Colonic mucosa (tissue), 4 donors: ENCODE data around the gene ABCA2. TPM values are rescaled to one million over a fixed set of nuclear protein-coding genes. Genes with fewer than 3 reads are reported as not detected.
"Not testable (repeated sequence)": the region's sequence is repeated elsewhere in the genome, so short reads cannot be mapped to it uniquely, and the experiment has no call there.

Experiments used
- DNase-seq: peaks from one replicate; pipeline ENCODE4 v3.0.0-alpha.2; 2020
- H3K27ac ChIP-seq: fragments of 200-600 bp; one replicate; pipeline ENCODE4 v1.8.0; 2021
- H3K27me3 ChIP-seq: fragments of 200-600 bp; one replicate; pipeline ENCODE4 v1.8.0; 2021
- H3K36me3 ChIP-seq: fragments of 200-600 bp; one replicate; pipeline ENCODE4 v1.8.0; 2021
- H3K4me1 ChIP-seq: fragments of 200-600 bp; one replicate; pipeline ENCODE4 v1.8.0; 2021; ENCODE audit warnings: mild to moderate bottlenecking
- H3K4me3 ChIP-seq: fragments of 200-600 bp; one replicate; pipeline ENCODE4 v1.8.0; 2021
- H3K9ac ChIP-seq, 2 donors: one replicate each; pipeline ENCODE4 v1.7.0; 2013; ENCODE audit warnings: control low read depth in 2 of 2, low read depth in 2 of 2, low read length in 2 of 2
- H3K9me3 ChIP-seq: fragments of 200-600 bp; one replicate; pipeline ENCODE4 v1.8.0; 2021
- intact Hi-C: fragments of 100-400 bp; cut with DNase I; formaldehyde crosslinking; loops from one replicate; pipeline ENCODE4 v1.14.1; 2022
- total RNA-seq, 2 donors: library from RNA; stranded (reverse); fragmentation: NEBNext Ultra II Directional in 1 of 2; extraction: Animal tissue kit (Norgen Biotek cat#: 25700) in 1 of 2; gene quantifications; one replicate each; pipeline ENCODE4 v1.2.1, GENCODE V29; 2021
- TF ChIP-seq, protein P1 (sequence below): fragments of 200-600 bp; IDR thresholded peaks from one replicate; pipeline ENCODE4 v1.8.0; 2022; ENCODE audit warnings: antibody characterized with exemption, mild to moderate bottlenecking
- donor health status: healthy.
- donor health status: DM: no; HTN: no; CAD: no.
- donor health status: DM: no; HTN: no; CAD: no.

The ABCA2 gene
- total RNA-seq, 2 donors from 2014 or later = 22.4 to 47.5 TPM

DNA sequence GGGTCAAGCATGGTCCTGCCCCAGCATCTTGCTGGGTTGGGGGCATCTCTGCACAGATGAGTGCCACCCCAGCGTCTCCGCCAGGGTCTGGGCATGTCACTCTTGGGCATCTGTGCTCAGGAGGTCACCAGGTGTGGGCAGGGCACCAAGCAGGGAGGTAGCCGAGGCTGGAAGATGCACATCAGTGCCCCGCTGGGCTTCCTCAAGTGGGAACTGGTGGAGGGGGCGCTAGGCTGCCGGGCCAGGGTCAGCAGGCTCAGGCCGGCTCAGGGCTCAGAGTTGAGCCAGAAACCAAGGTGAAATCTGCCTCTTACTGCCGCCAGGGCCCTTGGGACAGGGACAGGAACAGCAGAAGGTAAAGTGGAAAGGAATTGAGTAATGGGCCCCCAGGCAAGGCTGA lies 7.9 kb upstream of the ABCA2 start:
- H3K4me3 ChIP-seq = no peak overlapping the region

DNA sequence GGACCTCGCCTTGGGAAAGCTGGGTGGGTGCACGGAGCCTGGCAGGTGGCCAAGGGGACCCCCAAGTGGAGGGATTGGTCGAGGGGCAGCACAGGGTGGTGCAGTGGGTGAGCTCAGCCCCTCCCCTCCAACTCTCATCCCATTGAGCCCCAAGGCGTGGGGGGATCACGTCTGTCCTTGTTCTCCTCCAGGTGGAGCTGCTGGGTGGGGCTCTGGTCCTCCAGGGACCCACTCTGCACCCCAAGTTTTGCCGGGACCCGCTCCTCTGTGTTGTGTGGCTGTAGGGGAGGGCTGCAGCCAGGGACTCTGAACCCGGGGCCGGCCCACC lies 7.4 kb upstream of the ABCA2 start:
- Histone ChIP-seq H3K27ac (peak overlapping the region; percentile 66), H3K4me1 (peaks cover 19% of the 10 kb centered on the region), H3K4me3 (no peak overlapping the region), H3K9ac (peak overlapping the region; percentile 8 to 14), H3K27me3 (no peaks in the 10 kb centered on the region), H3K36me3 (no peaks in the 10 kb centered on the region), H3K9me3 (no peaks in the 10 kb centered on the region)
- TF ChIP-seq, protein P1, sequence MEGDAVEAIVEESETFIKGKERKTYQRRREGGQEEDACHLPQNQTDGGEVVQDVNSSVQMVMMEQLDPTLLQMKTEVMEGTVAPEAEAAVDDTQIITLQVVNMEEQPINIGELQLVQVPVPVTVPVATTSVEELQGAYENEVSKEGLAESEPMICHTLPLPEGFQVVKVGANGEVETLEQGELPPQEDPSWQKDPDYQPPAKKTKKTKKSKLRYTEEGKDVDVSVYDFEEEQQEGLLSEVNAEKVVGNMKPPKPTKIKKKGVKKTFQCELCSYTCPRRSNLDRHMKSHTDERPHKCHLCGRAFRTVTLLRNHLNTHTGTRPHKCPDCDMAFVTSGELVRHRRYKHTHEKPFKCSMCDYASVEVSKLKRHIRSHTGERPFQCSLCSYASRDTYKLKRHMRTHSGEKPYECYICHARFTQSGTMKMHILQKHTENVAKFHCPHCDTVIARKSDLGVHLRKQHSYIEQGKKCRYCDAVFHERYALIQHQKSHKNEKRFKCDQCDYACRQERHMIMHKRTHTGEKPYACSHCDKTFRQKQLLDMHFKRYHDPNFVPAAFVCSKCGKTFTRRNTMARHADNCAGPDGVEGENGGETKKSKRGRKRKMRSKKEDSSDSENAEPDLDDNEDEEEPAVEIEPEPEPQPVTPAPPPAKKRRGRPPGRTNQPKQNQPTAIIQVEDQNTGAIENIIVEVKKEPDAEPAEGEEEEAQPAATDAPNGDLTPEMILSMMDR = no peak
- DNase-seq = no peak
- intact Hi-C loops = loop anchor here (5.0 kb wide), 1 partner anchor 248 kb away; no protein-coding TSS in a partner anchor

More for the DNA sequence above, 7.9 kb upstream of the ABCA2 start:
- TF ChIP-seq, protein P1 = no peak
- Histone ChIP-seq H3K9me3 (no peaks in the 10 kb centered on the region), H3K36me3 (no peaks in the 10 kb centered on the region), H3K27ac (no peak overlapping the region), H3K27me3 (no peaks in the 10 kb centered on the region), H3K9ac (no peak overlapping the region), H3K4me1 (peaks cover 19% of the 10 kb centered on the region)
- DNase-seq = no peak
- intact Hi-C loops = loop anchor here (5.0 kb wide), 1 partner anchor 249 kb away; no protein-coding TSS in a partner anchor

DNA sequence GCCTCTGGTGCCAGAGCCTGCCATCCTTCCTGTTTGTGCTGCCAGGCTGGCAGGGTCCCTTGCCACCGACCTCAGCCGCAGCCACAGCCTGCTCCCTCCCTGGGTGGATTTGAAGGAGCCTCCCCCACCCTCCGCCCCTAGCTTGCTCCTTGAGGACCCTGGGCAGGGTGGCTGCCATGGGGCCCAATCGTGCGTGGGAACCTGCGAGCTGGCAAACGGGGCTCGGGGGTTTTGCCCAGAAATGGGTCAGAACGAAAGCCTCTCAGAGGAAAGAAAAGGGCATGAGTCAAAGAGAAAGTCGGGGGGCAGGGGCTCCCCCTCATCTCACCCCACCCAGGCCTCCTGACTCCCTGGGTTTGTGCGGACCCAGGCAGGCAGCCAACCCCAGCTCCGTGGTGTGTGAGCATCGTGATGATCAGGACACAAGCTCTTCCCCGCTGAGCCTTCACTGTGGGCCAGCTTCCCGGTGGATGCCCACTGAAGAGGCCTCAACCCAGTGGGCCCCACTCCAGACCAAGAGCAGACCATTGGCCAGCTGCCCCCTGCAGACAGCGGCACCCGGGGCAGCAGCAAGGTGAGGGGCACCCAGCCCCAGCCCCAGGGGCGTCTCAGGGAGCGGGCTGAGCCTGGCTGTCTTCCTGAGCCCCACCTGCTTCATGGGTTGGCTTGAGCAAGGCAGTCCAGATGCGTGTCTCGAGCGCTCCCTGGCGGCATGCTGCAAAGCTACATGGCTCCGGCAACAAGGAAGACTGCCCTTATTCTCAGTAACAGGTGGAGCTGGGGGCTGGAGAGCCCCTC lies 6.9 kb upstream of the ABCA2 start:
- intact Hi-C loops = loop anchor here (5.0 kb wide), 1 partner anchor 248 kb away; no protein-coding TSS in a partner anchor
- peak overlapping the region; percentile 14 to 38 for H3K9ac ChIP-seq
- no peaks in the 10 kb centered on the region for H3K36me3 ChIP-seq
- peaks cover 19% of the 10 kb centered on the region for H3K4me1 ChIP-seq
- TF ChIP-seq, protein P1 = peak; percentile 93
- peak overlapping the region; percentile 66 for H3K27ac ChIP-seq
- peak; percentile 86 for DNase-seq
- peak overlapping the region; percentile 9 for H3K4me3 ChIP-seq
- no peaks in the 10 kb centered on the region for H3K9me3 ChIP-seq
- no peaks in the 10 kb centered on the region for H3K27me3 ChIP-seq

DNA sequence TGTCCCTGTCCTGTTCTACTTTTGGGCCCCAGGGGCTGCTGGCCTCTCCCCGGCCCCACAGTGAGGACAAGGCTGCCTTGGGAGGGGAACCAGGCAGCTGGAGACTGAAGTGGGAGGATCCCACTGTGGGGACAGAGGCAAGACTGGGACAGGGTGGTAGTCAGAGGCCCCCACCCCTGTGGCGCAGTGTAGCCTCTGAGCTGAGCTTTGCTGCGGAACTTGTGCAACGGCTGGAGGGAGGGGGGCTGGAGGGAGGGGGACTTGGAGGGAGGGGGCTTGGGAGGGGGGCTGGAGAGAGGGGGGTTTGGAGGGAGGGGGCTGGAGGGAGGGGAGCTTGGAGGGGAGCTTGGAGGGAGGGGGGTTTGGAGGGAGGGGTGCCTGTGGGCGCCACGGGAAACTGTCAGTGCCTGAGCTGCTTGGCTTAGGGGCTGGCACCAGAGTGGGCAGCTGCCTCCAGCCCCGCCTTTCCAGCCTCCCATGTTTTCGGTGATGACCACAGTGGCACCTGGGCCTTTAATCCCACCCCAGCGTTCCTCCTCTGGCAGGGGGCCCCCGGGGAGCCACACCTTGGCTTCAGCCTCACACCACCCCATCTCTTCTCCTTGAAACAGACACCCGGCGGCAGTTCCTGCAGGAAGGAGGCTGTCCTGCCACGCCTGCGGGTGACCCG lies 6.1 kb upstream of the ABCA2 start:
- peak overlapping the region; percentile 24 to 38 for H3K9ac ChIP-seq
- intact Hi-C loops = no loop called here
- H3K4me3 ChIP-seq = peak overlapping the region; percentile 9
- no peaks in the 10 kb centered on the region for H3K36me3 ChIP-seq
- TF ChIP-seq, protein P1 = no peak
- peaks cover 22% of the 10 kb centered on the region for H3K4me1 ChIP-seq
- no peaks in the 10 kb centered on the region for H3K27me3 ChIP-seq
- H3K9me3 ChIP-seq = no peaks in the 10 kb centered on the region
- DNase-seq = peak; percentile 68
- H3K27ac ChIP-seq = peak overlapping the region; percentile 66

DNA sequence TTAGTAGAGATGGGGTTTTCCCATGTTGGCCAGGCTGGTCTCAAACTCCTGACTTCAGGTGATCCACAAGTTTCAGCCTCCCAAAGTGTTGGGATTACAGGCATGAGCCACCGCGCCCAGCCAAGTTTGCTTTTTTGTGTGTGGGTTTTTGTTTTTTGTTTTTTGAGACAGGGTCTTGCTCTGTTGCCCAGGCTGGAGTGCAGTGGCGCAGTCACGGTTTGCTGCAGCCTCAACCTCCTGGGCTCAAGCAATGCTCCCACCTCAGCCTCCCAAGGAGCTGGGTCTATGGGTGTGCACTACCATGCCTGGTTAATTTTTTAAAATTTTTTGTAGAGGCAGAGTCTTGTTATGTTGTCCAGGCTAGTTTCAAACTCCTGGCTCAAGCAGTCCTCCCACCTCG lies 5.4 kb upstream of the ABCA2 start:
- intact Hi-C loops, H3K27me3 ChIP-seq, H3K9ac ChIP-seq, DNase-seq, H3K9me3 ChIP-seq, H3K27ac ChIP-seq, H3K36me3 ChIP-seq: not testable (repeated sequence)
- Histone ChIP-seq H3K4me3 (peak overlapping the region; percentile 7), H3K4me1 (peaks cover 24% of the 10 kb centered on the region)
